GM12878 (cell line): ENCODE results near the gene TTC31. TPM values are rescaled to one million over a fixed set of nuclear protein-coding genes. Genes with fewer than 3 reads are reported as not detected.

Experiments used
- ATAC-seq: fragments of 200-7000 bp; cut with Tn5 transposase; 3 replicates; pipeline ENCODE4 v1.9.1; 2020; ENCODE audit warnings: mild to moderate bottlenecking, moderate library complexity
- BruUV-seq: library from RNA; stranded (reverse); fragments of 400-500 nt; replicated peaks from 2 replicates; lab custom pipeline; 2021; lab: Mats Ljungman, UMichigan
- CTCF ChIA-PET: fragments of 300-600 bp; sonication (Branson Sonifier 250); formaldehyde crosslinking; extraction: SDS; loops from one replicate; lab custom pipeline; 2021; ENCODE audit warnings: inconsistent platforms; lab: Yijun Ruan, JAX
- POLR2A ChIA-PET: fragments of 350-600 bp; formaldehyde crosslinking; extraction: SDS; loops from one replicate; lab custom pipeline; 2021; ENCODE audit warnings: inconsistent platforms; lab: Charles Lee
- RAD21 ChIA-PET: fragments of 300-600 bp; sonication (Branson Sonifier 250); formaldehyde crosslinking; loops from one replicate; lab custom pipeline; 2023; ENCODE audit warnings: antibody characterized with exemption; ENCODE audit not compliant: unreplicated experiment; lab: Charles Lee
- SMC1A ChIA-PET: fragments of 300-600 bp; sonication (Branson Sonifier 250); formaldehyde crosslinking; loops from one replicate; lab custom pipeline; 2023; ENCODE audit not compliant: unreplicated experiment, uncharacterized antibody; lab: Charles Lee
- DNase-seq: peaks from one replicate; pipeline ENCODE4 v3.0.0-alpha.2; 2011; ENCODE audit warnings: low read depth, low spot score
- FAIRE-seq: peaks from 3 replicates; lab custom pipeline; 2011; peaks lifted over from hg19 to GRCh38; lab: Jason Lieb, UNC
- H2AFZ ChIP-seq: 2 replicates; pipeline ENCODE4 v1.6.0; 2011; ENCODE audit warnings: low read depth, low read length, control low read depth; ENCODE audit not compliant: control insufficient read depth
- H3K27ac ChIP-seq: 2 replicates; pipeline ENCODE4 v1.5.1; 2011; ENCODE audit warnings: control low read depth; ENCODE audit not compliant: control insufficient read depth, insufficient read depth
- H3K27me3 ChIP-seq, 2 experiments: replicated peaks in 1 of 2; 2 replicates each; pipeline versions ENCODE4 v1.6.0 to v1.6.1; 2011; ENCODE audit warnings: low read length in 1 of 2; ENCODE audit not compliant: control insufficient read depth in 2 of 2, insufficient read depth in 2 of 2
- H3K36me3 ChIP-seq, 2 experiments: 2 replicates each; pipeline ENCODE4 v1.5.1; 2011; ENCODE audit warnings: low read length in 1 of 2; ENCODE audit not compliant: control insufficient read depth in 2 of 2, insufficient read depth in 2 of 2
- H3K4me1 ChIP-seq: 2 replicates; pipeline ENCODE4 v1.6.1; 2011; ENCODE audit warnings: mild to moderate bottlenecking, low read length, moderate library complexity, mixed read lengths; ENCODE audit not compliant: control insufficient read depth, insufficient read depth
- H3K4me2 ChIP-seq: 2 replicates; pipeline ENCODE4 v1.6.0; 2011; ENCODE audit warnings: control low read depth; ENCODE audit not compliant: control insufficient read depth, insufficient read depth
- H3K4me3 ChIP-seq: fragments of 200-600 bp; sonication (generic); 2 replicates; pipeline ENCODE4 v1.5.1; 2016
- H3K79me2 ChIP-seq: 2 replicates; pipeline ENCODE4 v1.6.0; 2011; ENCODE audit warnings: low read length; ENCODE audit not compliant: control insufficient read depth, insufficient read depth
- H3K9ac ChIP-seq: 2 replicates; pipeline ENCODE4 v1.8.0; 2011; ENCODE audit warnings: low read length, control low read depth, mixed read lengths; ENCODE audit not compliant: control insufficient read depth, insufficient read depth
- H3K9me3 ChIP-seq: replicated peaks from 3 replicates; pipeline ENCODE4 v1.5.1; 2011; ENCODE audit warnings: mild to moderate bottlenecking, low read length; ENCODE audit not compliant: control insufficient read depth, insufficient read depth
- H4K20me1 ChIP-seq: 2 replicates; pipeline ENCODE4 v1.6.0; 2011; ENCODE audit not compliant: control insufficient read depth, insufficient read depth
- BACH1 ChIP-seq: fragments of 450-650 bp; IDR thresholded peaks from 2 replicates; pipeline ENCODE4 v1.6.1; 2017; ENCODE audit warnings: mild to moderate bottlenecking, borderline replicate concordance
- CREM ChIP-seq: IDR thresholded peaks from 2 replicates; pipeline ENCODE4 v1.6.1; 2014; ENCODE audit warnings: antibody characterized with exemption, low read depth
- CTCF ChIP-seq, 3 experiments: IDR thresholded peaks in 2 of 3; conservative IDR thresholded peaks in 1 of 3; 2 replicates each; pipeline ENCODE4 v1.5.1; 2011; ENCODE audit warnings: low read depth in 3 of 3, low read length in 3 of 3, mild to moderate bottlenecking in 3 of 3, control low read depth in 2 of 3, moderate library complexity in 2 of 3, inconsistent platforms in 1 of 3, mixed read lengths in 1 of 3; ENCODE audit not compliant: control insufficient read depth in 2 of 3, insufficient read depth in 1 of 3; ENCODE audit errors: extremely low read depth in 1 of 3
- DPF2 ChIP-seq: fragments of 450-650 bp; IDR thresholded peaks from 2 replicates; pipeline ENCODE4 v1.6.1; 2017; ENCODE audit warnings: mild to moderate bottlenecking
- GABPA ChIP-seq: IDR thresholded peaks from 2 replicates; pipeline ENCODE4 v1.6.1; 2014; ENCODE audit warnings: antibody characterized with exemption, low read depth, mild to moderate bottlenecking, inconsistent platforms
- IKZF1 ChIP-seq: fragments of 450-650 bp; conservative IDR thresholded peaks from 2 replicates; pipeline ENCODE4 v1.6.1; 2017; ENCODE audit warnings: antibody characterized with exemption, mild to moderate bottlenecking
- LARP7 ChIP-seq: fragments of 450-650 bp; IDR thresholded peaks from 2 replicates; pipeline ENCODE4 v1.6.1; 2017; ENCODE audit warnings: mild to moderate bottlenecking
- MEF2B ChIP-seq: fragments of 450-650 bp; IDR thresholded peaks from 2 replicates; pipeline ENCODE4 v1.6.1; 2018; ENCODE audit warnings: mild to moderate bottlenecking, moderate library complexity; ENCODE audit not compliant: partially characterized antibody, poor library complexity, severe bottlenecking
- POLR2AphosphoS2 ChIP-seq: IDR thresholded peaks from 2 replicates; pipeline ENCODE4 v1.6.1; 2011; ENCODE audit warnings: low read depth, mild to moderate bottlenecking, low read length, improper control_type of control experiment, moderate library complexity
- POLR2AphosphoS5 ChIP-seq: IDR thresholded peaks from 2 replicates; pipeline ENCODE4 v1.6.1; 2011; ENCODE audit warnings: mild to moderate bottlenecking, low read length, inconsistent platforms
- SMAD5 ChIP-seq: IDR thresholded peaks from 2 replicates; pipeline ENCODE4 v1.6.1; 2016; ENCODE audit warnings: antibody characterized with exemption, low read depth
- SMARCA5 ChIP-seq: fragments of 450-650 bp; IDR thresholded peaks from 2 replicates; pipeline ENCODE4 v1.6.1; 2017; ENCODE audit warnings: mild to moderate bottlenecking
- TAF1 ChIP-seq: IDR thresholded peaks from 2 replicates; pipeline ENCODE4 v1.6.1; 2011; ENCODE audit warnings: mild to moderate bottlenecking, low read depth, low read length, borderline replicate concordance
- TCF12 ChIP-seq: IDR thresholded peaks from 2 replicates; pipeline ENCODE4 v1.6.1; 2011; ENCODE audit warnings: low read depth, mild to moderate bottlenecking, low read length
- TCF3 ChIP-seq: IDR thresholded peaks from 2 replicates; pipeline ENCODE4 v1.6.1; 2012; ENCODE audit warnings: low read depth, mild to moderate bottlenecking, low read length, borderline replicate concordance; ENCODE audit not compliant: insufficient read depth
- ZNF622 ChIP-seq: fragments of 450-650 bp; IDR thresholded peaks from 2 replicates; pipeline ENCODE4 v1.6.1; 2017; ENCODE audit warnings: mild to moderate bottlenecking, inconsistent platforms
- WGBS: methylation state at CpG from one replicate; pipeline ENCODE4 v1.1.6; 2016; ENCODE audit warnings: low lambda C conversion rate; ENCODE audit not compliant: insufficient replicate concordance, insufficient coverage; ENCODE audit errors: missing lambda C conversion rate; 5-methylcytosine and 5-hydroxymethylcytosine counted together
- in situ Hi-C: fragments of 300-500 bp; cut with MboI; formaldehyde crosslinking; loops from 9 replicates; pipeline ENCODE4 v1.14.3; 2018; ENCODE audit warnings: mixed read lengths
- intact Hi-C: fragments of 100-400 bp; cut with micrococcal nuclease; formaldehyde crosslinking; loops from one replicate; pipeline ENCODE4 v1.14.2; 2022; ENCODE audit not compliant: unreplicated experiment
- polyA plus RNA-seq, 11 experiments: library from polyadenylated mRNA; depleted of rRNA in 4 of 11; unstranded in 6 of 11; stranded (reverse) in 5 of 11; fragments of >200 nt; fragmentation: Nextera tagmentation in 4 of 11; fragmentation: Illumina TruSeq in 1 of 11; extraction: Ambion mirVana in 4 of 11; extraction: Trizol in 1 of 11; gene quantifications; 1 replicate in 1 of 11; 2 replicates in 10 of 11; pipeline versions ENCODE4 v1.2.1 to v1.2.3, GENCODE V29; 2011 to 2016; ENCODE audit warnings: inconsistent platforms in 2 of 11, missing spikeins in 2 of 11, low read depth in 1 of 11
- total RNA-seq, 4 experiments: library from RNA; depleted of rRNA in 3 of 4; stranded (reverse); fragments of >200 nt in 3 of 4; fragmentation: Illumina TruSeq in 1 of 4; extraction: Trizol in 1 of 4; gene quantifications; 2 replicates each; pipeline versions ENCODE4 v1.2.1 to v1.2.3, GENCODE V29; 2013 to 2021
- TF ChIP-seq, protein P1 (sequence below): IDR thresholded peaks from 2 replicates; pipeline ENCODE4 v1.6.1; 2011; ENCODE audit warnings: borderline replicate concordance, low read depth, mild to moderate bottlenecking, moderate library complexity, low read length; ENCODE audit not compliant: insufficient read depth, poor library complexity, severe bottlenecking
- TF ChIP-seq, protein P2 (sequence below): fragments of 450-650 bp; IDR thresholded peaks from 2 replicates; pipeline ENCODE4 v1.6.1; 2016; ENCODE audit warnings: mild to moderate bottlenecking

The TTC31 gene
- total and polyA plus RNA-seq, 10 of the 15 experiments (the other 5 are each of a cell fraction or from before 2014, with no cell fraction given), result 6.5 to 34.9 (median 25.9) TPM

- 37% methylated on average over 40 of the region's 45 CpGs for WGBS
- ChIA-PET SMC1A (interaction anchor here (0.8 to 2.0 kb wide), 10 partner anchors 9 to 259 kb away, joined by 3 to 9 read pairs (median 4); partner anchors contain the start of genes INO80B, MRPL53 and WBP1), POLR2A (interaction anchor here (0.9 to 3.4 kb wide), 13 partner anchors 8 to 63 kb away, joined by 3 to 29 read pairs (median 4); partner anchors contain the start of genes C2orf81, INO80B, MOGS and MRPL53), CTCF (interaction anchor here (0.6 to 2.5 kb wide), 9 partner anchors 9 to 148 kb away, joined by 3 to 12 read pairs (median 3); partner anchors contain the start of genes C2orf81, INO80B, MRPL53 and WDR54), RAD21 (interaction anchor here (0.6 to 2.3 kb wide), 14 partner anchors 10 to 136 kb away, joined by 3 to 13 read pairs (median 4); partner anchors contain the start of genes C2orf81, INO80B, MRPL53 and WDR54)
- DNase-seq (no peak), FAIRE-seq (peak; percentile 68), ATAC-seq (peak; percentile 98)
- Histone ChIP-seq H3K79me2 (no peaks in the 10 kb centered on the region; the same call in 1 of the 2 replicates), H3K4me2 (peak overlapping the region; percentile 81), H3K27me3 (peaks cover 2 to 10% of the 10 kb centered on the region in 2 experiments; a peak in 3 of 4 replicates), H2AFZ (peak overlapping the region; percentile 89), H3K4me1 (peaks cover 23% of the 10 kb centered on the region), H3K4me3 (peak overlapping the region; percentile 61; the same call in 1 of the 2 replicates), H3K36me3 (no peaks in the 10 kb centered on the region), H3K27ac (0 out of 2 replicates have a peak overlapping the region, but pooled peaks have one; percentile 2), H3K9ac (peak overlapping the region; percentile 62), H3K9me3 (no peaks in the 10 kb centered on the region), H4K20me1 (no peaks in the 10 kb centered on the region)
- no TSS peak for BruUV-seq
- in situ Hi-C loops, result no loop called here
- intact Hi-C loops, result no loop called here
- TF ChIP-seq IKZF1 (peak; percentile 80; the same call in 1 of the 2 replicates), ZNF622 (no peak), POLR2AphosphoS2 (peak; percentile 44; the same call in 1 of the 2 replicates), POLR2AphosphoS5 (peak; percentile 54; the same call in 1 of the 2 replicates), CREM (0 out of 2 replicates have a peak, but pooled peaks have one; percentile 32), MEF2B (peak; percentile 56), SMAD5 (0 out of 2 replicates have a peak, but pooled peaks have one; percentile 25), LARP7 (0 out of 2 replicates have a peak, but pooled peaks have one; percentile 36), TCF12 (peak; percentile 83), TAF1 (0 out of 2 replicates have a peak, but pooled peaks have one; percentile 37), DPF2 (peak; percentile 57; the same call in 1 of the 2 replicates), SMARCA5 (no peak), TCF3 (peak; percentile 72; the same call in 1 of the 2 replicates), CTCF (IDR thresholded peaks at IDR 0.05 in 2 of 3, conservative IDR thresholded peaks at IDR 0.05 in 1 of 3; ENCODE audit: control insufficient read depth in 2 of 3, extremely low read depth in 1 of 3, insufficient read depth in 1 of 3, low read depth in 3 of 3, low read length in 3 of 3) (peak in 2 of 3 experiments; percentile 19 to 38; a peak in 3 of 6 replicates), GABPA (no peak), BACH1 (peak; percentile 83; the same call in 1 of the 2 replicates)
- TF ChIP-seq, protein P1, sequence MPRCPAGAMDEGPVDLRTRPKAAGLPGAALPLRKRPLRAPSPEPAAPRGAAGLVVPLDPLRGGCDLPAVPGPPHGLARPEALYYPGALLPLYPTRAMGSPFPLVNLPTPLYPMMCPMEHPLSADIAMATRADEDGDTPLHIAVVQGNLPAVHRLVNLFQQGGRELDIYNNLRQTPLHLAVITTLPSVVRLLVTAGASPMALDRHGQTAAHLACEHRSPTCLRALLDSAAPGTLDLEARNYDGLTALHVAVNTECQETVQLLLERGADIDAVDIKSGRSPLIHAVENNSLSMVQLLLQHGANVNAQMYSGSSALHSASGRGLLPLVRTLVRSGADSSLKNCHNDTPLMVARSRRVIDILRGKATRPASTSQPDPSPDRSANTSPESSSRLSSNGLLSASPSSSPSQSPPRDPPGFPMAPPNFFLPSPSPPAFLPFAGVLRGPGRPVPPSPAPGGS, result no peak
- TF ChIP-seq, protein P2, sequence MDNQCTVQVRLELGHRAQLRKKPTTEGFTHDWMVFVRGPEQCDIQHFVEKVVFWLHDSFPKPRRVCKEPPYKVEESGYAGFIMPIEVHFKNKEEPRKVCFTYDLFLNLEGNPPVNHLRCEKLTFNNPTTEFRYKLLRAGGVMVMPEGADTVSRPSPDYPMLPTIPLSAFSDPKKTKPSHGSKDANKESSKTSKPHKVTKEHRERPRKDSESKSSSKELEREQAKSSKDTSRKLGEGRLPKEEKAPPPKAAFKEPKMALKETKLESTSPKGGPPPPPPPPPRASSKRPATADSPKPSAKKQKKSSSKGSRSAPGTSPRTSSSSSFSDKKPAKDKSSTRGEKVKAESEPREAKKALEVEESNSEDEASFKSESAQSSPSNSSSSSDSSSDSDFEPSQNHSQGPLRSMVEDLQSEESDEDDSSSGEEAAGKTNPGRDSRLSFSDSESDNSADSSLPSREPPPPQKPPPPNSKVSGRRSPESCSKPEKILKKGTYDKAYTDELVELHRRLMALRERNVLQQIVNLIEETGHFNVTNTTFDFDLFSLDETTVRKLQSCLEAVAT, result peak; percentile 91
These were observed 42.3 kb upstream of the TTC31 start for GRCh38 chr2:74440378-74441169.
